Measurements from ENCODE around the gene TOMM20. TPM values are rescaled to one million over a fixed set of nuclear protein-coding genes. Genes with fewer than 3 reads are reported as not detected.

Gene TOMM20
- total RNA-seq, 1 experiment from 2014 or later: 197 TPM

DNA sequence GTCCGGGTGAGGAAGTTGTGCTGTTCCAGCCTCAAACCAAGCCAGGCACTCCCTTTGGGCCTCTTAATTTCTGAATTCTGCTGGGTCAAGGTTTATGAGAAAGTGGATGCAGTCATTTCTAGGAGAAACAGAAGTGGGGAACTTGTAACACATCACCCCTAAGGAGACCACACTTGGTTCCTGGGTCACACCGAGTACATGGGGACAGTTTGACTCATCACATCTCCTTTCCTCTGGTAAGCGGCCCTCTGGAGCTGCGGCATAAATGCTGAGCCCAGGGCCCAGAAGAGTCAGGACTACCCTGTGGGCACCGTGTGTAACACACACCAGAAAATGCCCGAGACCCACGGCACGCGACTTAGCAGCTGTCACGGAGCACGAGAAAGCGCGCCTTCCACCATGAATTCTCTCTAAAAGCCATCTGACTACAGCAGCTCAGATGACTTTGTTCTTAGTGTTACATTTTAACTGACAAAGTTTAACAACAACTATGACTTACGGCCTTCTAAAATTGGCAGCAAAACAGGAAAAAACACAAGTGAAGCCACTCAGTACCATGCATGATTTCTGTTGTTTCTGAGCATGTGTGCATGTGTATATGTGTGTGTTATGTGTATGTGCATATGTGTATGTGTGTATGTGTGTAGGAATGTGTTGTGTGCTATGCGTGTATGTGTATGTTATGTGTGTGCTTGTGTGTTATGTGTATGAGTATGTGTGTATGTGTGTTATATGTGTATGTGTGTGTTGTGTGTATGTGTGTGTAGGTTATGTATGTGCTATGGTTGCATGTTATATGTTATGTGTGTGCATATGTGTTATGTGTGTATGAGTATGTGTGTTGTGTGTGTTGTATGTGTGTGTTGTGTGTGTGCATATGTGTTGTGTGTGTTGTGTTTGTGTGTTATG is 50.8 kb downstream of the TOMM20 start:
- Mint-ChIP-seq H3K27me3 (ENCODE audit: low read depth) (no peaks in the 10 kb centered on the region), H3K4me1 (peaks cover 6 to 9% of the 10 kb centered on the region in 2 experiments), H3K4me3 (no peak overlapping the region), H3K27ac (no peak overlapping the region), H3K9me3 (no peaks in the 10 kb centered on the region), H3K36me3 (ENCODE audit: insufficient read depth in 1 of 3, low read depth in 3 of 3) (no peaks in the 10 kb centered on the region)
- WGBS (ENCODE audit: extremely low coverage, insufficient read length, low lambda C conversion rate): 100% methylated on average over 1 of the region's 15 CpGs
- Histone ChIP-seq H2BK5ac (ENCODE audit: insufficient read length, low read length) (no peak overlapping the region), H4K20me1 (ENCODE audit: control insufficient read depth, insufficient read depth, insufficient read length) (no peaks in the 10 kb centered on the region), H2AFZ (ENCODE audit: low read length) (no peak overlapping the region), H3K27me3 (ENCODE audit: insufficient read depth, low read length) (no peaks in the 10 kb centered on the region; the same call in 1 of the 2 replicates), H3K4ac (ENCODE audit: low read depth, low read length) (no peak overlapping the region), H3K56ac (ENCODE audit: insufficient read length, low read depth, low read length) (no peak overlapping the region), H3K9ac (ENCODE audit: extremely low read depth, insufficient read length, low read length) (no peak overlapping the region), H2BK20ac (ENCODE audit: low read depth, low read length, poor library complexity, severe bottlenecking) (no peak overlapping the region), H4K91ac (ENCODE audit: insufficient read length, low read depth, low read length) (no peak overlapping the region), H4K5ac (ENCODE audit: insufficient read length, low read depth, low read length) (no peak overlapping the region), H2BK15ac (ENCODE audit: low read depth, low read length) (no peak overlapping the region), H2BK120ac (ENCODE audit: low read depth, low read length, poor library complexity, severe bottlenecking) (no peak overlapping the region), H3K9me3 (ENCODE audit: control insufficient read depth, low read depth, low read length) (no peaks in the 10 kb centered on the region), H3K79me2 (ENCODE audit: insufficient read depth, low read length) (no peaks in the 10 kb centered on the region), H2BK12ac (ENCODE audit: insufficient read length, low read depth, low read length) (no peak overlapping the region), H3K23me2 (ENCODE audit: insufficient read length, low read depth, low read length, poor library complexity, severe bottlenecking) (no peaks in the 10 kb centered on the region), H3K23ac (ENCODE audit: insufficient read length, low read depth, low read length) (no peak overlapping the region), H3K4me2 (ENCODE audit: insufficient read depth, insufficient read length, low read length) (no peak overlapping the region), H3K27ac (ENCODE audit: insufficient read length, low read depth, low read length) (no peak overlapping the region), H3K4me1 (ENCODE audit: insufficient read depth, low read length) (no peaks in the 10 kb centered on the region), H3K79me1 (ENCODE audit: insufficient read depth, low read depth, low read length, poor library complexity, severe bottlenecking) (no peaks in the 10 kb centered on the region), H2AK5ac (ENCODE audit: insufficient read length, low read length) (no peak overlapping the region), H4K8ac (replicated peaks; ENCODE audit: insufficient read length, low read depth, low read length) (no peak overlapping the region), H3T11ph (ENCODE audit: low read length) (no peak overlapping the region), H3K18ac (ENCODE audit: insufficient read length, low read depth, low read length) (no peak overlapping the region), H3K14ac (ENCODE audit: insufficient read depth, low read length) (no peak overlapping the region)
- DNase-seq: no peak
- TF ChIP-seq, protein P1, sequence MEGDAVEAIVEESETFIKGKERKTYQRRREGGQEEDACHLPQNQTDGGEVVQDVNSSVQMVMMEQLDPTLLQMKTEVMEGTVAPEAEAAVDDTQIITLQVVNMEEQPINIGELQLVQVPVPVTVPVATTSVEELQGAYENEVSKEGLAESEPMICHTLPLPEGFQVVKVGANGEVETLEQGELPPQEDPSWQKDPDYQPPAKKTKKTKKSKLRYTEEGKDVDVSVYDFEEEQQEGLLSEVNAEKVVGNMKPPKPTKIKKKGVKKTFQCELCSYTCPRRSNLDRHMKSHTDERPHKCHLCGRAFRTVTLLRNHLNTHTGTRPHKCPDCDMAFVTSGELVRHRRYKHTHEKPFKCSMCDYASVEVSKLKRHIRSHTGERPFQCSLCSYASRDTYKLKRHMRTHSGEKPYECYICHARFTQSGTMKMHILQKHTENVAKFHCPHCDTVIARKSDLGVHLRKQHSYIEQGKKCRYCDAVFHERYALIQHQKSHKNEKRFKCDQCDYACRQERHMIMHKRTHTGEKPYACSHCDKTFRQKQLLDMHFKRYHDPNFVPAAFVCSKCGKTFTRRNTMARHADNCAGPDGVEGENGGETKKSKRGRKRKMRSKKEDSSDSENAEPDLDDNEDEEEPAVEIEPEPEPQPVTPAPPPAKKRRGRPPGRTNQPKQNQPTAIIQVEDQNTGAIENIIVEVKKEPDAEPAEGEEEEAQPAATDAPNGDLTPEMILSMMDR (conservative IDR thresholded peaks at IDR 0.05): no peak

Data from H9 (cell line).